OCI-LY3 (cell line): Measurements from ENCODE around the gene CCL20.

ENCODE experiments used
- CTCF ChIP-seq: fragments of 200-600, 300-600 bp; sonication (generic); IDR thresholded peaks from 2 replicates; pipeline ENCODE4 v1.5.1; 2014; ENCODE audit warnings: antibody characterized with exemption, low read length, low read depth
- EZH2phosphoT487 ChIP-seq: fragments of 200-600 bp; shearing (Covaris generic); IDR thresholded peaks from 2 replicates; pipeline ENCODE4 v1.6.1; 2018; ENCODE audit warnings: antibody characterized with exemption, mixed run types, low read depth

GRCh38 chr2:227765788-227766372 is 47.8 kb upstream of the CCL20 start:
- TF ChIP-seq CTCF (no peak), EZH2phosphoT487 (no peak)
